Urinary bladder (tissue), 4 donors: ENCODE measurements around the gene IL17B. TPM values are rescaled to one million over a fixed set of nuclear protein-coding genes. Genes with fewer than 3 reads are reported as not detected.

Experiments
- DNase-seq: peaks from one replicate; pipeline ENCODE4 v3.0.0-alpha.2; 2015; ENCODE audit errors: extremely low spot score
- H3K27ac ChIP-seq: one replicate; pipeline ENCODE4 v1.5.1; 2013; ENCODE audit warnings: low read depth, mild to moderate bottlenecking, moderate library complexity
- H3K36me3 ChIP-seq: one replicate; pipeline ENCODE4 v1.6.1; 2013; ENCODE audit warnings: mild to moderate bottlenecking, moderate library complexity; ENCODE audit not compliant: insufficient read depth
- H3K4me1 ChIP-seq: one replicate; pipeline ENCODE4 v1.6.1; 2013; ENCODE audit warnings: mild to moderate bottlenecking, moderate library complexity; ENCODE audit not compliant: insufficient read depth
- H3K4me3 ChIP-seq: one replicate; pipeline ENCODE4 v1.5.1; 2013; ENCODE audit warnings: low read depth, low read length
- WGBS: extraction: QIAGEN DNeasy Blood & Tissue Kit; methylation state at CpG from one replicate; pipeline ENCODE4 v1.1.7; 2013; 5-methylcytosine and 5-hydroxymethylcytosine counted together
- polyA plus RNA-seq: library from polyadenylated mRNA; stranded (reverse); fragments of 200-250 nt; gene quantifications from one replicate; pipeline ENCODE4 v1.2.3, GENCODE V29; 2013
- total RNA-seq: library from RNA; depleted of rRNA; stranded (reverse); fragments of >200 nt; gene quantifications from one replicate; pipeline ENCODE4 v1.2.3, GENCODE V29; 2014
- donor health status: healthy with polysubstance abuse.
- donor health status: healthy.

IL17B gene
- total and polyA plus RNA-seq, 2 donors = 3.7 to 8.9 TPM

- H3K36me3 ChIP-seq = no peaks in the 10 kb centered on the region
- WGBS = 40% methylated on average over 4 of the region's 4 CpGs
- DNase-seq = no peak
- no peak overlapping the region for H3K27ac ChIP-seq
- H3K4me3 ChIP-seq = no peak overlapping the region
- H3K4me1 ChIP-seq = no peaks in the 10 kb centered on the region
Observed at GRCh38 chr5:149372076-149372795, 6.9 kb downstream of the IL17B start.

GRCh38 chr5:149371296-149371962 lies 7.7 kb downstream of the IL17B start:
- DNase-seq = no peak
- Histone ChIP-seq H3K36me3 (no peaks in the 10 kb centered on the region), H3K4me3 (no peak overlapping the region), H3K27ac (no peak overlapping the region), H3K4me1 (no peaks in the 10 kb centered on the region)
- 59% methylated on average over 12 of the region's 12 CpGs for WGBS

DNA sequence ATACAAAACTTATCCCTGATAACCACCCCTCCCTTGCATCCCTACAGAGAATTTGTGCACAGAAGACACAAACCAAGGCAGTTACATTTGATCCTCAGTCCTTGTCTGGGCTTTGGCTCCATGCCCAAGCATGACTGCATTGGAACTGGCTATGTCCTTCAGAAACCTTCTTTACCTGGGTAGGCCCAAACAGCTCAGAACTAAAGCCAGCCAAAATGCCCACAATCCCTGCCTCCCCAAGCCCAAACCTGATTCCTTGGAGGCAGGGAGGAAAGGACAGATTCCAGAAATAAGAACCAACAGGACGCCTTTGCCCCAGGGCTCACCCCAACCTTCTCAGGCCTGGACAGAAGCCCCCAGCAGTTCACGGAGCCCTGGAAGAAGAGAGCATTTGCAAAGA lies 8.2 kb downstream of the IL17B start:
- WGBS = 75% methylated on average over 2 of the region's 2 CpGs
- Histone ChIP-seq H3K4me1 (no peaks in the 10 kb centered on the region), H3K4me3 (no peak overlapping the region), H3K36me3 (no peaks in the 10 kb centered on the region), H3K27ac (no peak overlapping the region)
- no peak for DNase-seq

- no peaks in the 10 kb centered on the region for H3K36me3 ChIP-seq
- no peak overlapping the region for H3K27ac ChIP-seq
- no peak for DNase-seq
- no peaks in the 10 kb centered on the region for H3K4me1 ChIP-seq
- 78% methylated on average over 22 of the region's 22 CpGs for WGBS
- no peak overlapping the region for H3K4me3 ChIP-seq
Observed at GRCh38 chr5:149367972-149368645, 11.0 kb downstream of the IL17B start.

DNA sequence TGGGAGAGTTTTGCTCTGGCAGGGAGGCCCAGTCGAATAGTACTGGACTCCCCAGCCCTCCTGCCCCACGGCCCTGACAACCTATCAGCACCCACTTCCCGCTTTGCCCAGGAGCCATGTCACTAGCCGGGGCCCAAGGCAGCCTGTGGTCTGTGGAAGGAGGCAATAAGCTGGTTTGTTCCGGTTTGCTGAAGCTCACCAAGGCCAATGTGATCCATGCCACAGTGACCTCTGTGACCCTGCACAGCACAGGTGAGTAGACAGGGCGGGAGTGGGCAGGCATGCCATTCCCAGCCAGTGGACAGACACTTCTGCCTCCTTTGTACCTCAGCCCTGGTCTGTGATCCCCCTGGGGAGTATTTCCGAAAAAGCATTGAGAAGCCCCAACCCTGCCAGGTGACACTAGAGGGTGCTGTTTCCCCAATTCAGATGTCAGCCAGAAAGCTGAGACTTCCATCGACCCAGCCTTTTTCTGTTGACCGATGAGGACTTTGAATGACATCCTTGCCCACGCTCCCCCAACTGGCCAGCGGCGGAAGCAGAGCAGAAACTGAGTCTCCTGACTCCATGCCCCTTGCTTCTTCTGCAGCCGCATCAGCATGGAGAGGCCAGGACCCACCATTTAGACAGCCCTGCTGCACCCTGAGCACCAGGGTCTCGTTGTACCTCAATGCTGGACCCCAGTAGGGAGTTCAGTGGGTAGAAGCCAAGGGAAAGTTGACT lies 11.7 kb downstream of the IL17B start:
- Histone ChIP-seq H3K4me1 (no peaks in the 10 kb centered on the region), H3K4me3 (no peak overlapping the region), H3K36me3 (no peaks in the 10 kb centered on the region), H3K27ac (no peak overlapping the region)
- WGBS = 35% methylated on average over 14 of the region's 14 CpGs
- no peak for DNase-seq

GRCh38 chr5:149366169-149366729 lies 12.8 kb downstream of the IL17B start:
- H3K4me3 ChIP-seq = no peak overlapping the region
- no peaks in the 10 kb centered on the region for H3K4me1 ChIP-seq
- WGBS = 82% methylated on average over 1 of the region's 1 CpG
- DNase-seq = no peak
- H3K27ac ChIP-seq = no peak overlapping the region
- H3K36me3 ChIP-seq = no peaks in the 10 kb centered on the region

- H3K4me1 ChIP-seq = no peaks in the 10 kb centered on the region
- DNase-seq = no peak
- 89% methylated on average over 6 of the region's 6 CpGs for WGBS
- H3K36me3 ChIP-seq = no peaks in the 10 kb centered on the region
- H3K4me3 ChIP-seq = no peak overlapping the region
- no peak overlapping the region for H3K27ac ChIP-seq
Observed at GRCh38 chr5:149365418-149365817, 13.7 kb downstream of the IL17B start.

GRCh38 chr5:149364719-149365118 lies 14.4 kb downstream of the IL17B start:
- 94% methylated on average over 2 of the region's 2 CpGs for WGBS
- no peak for DNase-seq
- Histone ChIP-seq H3K36me3 (no peaks in the 10 kb centered on the region), H3K4me3 (no peak overlapping the region), H3K27ac (no peak overlapping the region), H3K4me1 (no peaks in the 10 kb centered on the region)

DNA sequence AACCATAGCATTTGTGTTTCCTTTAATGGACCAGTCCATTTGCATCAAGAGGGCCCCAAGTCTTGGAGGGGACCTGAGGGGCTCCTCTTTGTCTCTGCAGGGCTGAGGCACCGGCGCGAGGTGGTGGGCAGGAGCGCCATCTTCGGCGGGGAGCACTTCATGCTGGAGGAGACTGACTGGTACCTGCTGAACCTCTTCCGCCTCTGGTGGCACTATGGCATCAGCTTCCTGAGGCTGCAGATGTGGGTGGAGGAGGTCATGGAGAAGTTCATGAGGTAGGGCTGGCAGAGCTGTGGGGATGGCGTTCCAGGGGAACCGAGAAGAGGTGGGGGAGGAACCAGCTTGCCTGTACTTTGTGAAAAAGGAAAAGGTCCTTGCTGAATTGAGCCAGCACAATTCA lies 15.2 kb downstream of the IL17B start:
- WGBS = 96% methylated on average over 9 of the region's 9 CpGs
- no peak overlapping the region for H3K27ac ChIP-seq
- H3K36me3 ChIP-seq = no peaks in the 10 kb centered on the region

GRCh38 chr5:149363358-149363757 lies 15.7 kb downstream of the IL17B start:
- H3K4me3 ChIP-seq = no peak overlapping the region
- DNase-seq = no peak
- H3K4me1 ChIP-seq = no peaks in the 10 kb centered on the region
- H3K27ac ChIP-seq = no peak overlapping the region
- H3K36me3 ChIP-seq = no peaks in the 10 kb centered on the region

More for the DNA sequence above, 15.2 kb downstream of the IL17B start:
- no peaks in the 10 kb centered on the region for H3K4me1 ChIP-seq
- no peak for DNase-seq
- H3K4me3 ChIP-seq = no peak overlapping the region

DNA sequence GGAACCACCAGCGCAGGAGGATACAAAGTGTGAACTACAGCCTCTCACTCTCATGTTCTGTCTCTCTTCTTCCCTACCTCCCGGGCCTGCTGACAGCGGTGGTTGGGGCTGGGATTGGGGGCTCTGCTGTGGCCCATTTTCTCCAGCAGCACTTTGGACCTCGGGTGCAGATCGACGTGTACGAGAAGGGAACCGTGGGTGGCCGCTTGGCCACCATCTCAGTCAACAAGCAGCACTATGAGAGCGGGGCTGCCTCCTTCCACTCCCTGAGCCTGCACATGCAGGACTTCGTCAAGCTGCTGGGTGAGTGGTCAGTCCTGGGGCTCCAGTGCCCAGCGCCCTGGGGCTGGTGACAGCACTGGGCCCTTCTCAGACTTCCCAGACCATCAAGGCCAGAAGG lies 16.6 kb downstream of the IL17B start:
- H3K4me3 ChIP-seq = no peak overlapping the region
- no peak for DNase-seq
- no peak overlapping the region for H3K27ac ChIP-seq
- 88% methylated on average over 12 of the region's 12 CpGs for WGBS
- no peaks in the 10 kb centered on the region for H3K36me3 ChIP-seq
- no peaks in the 10 kb centered on the region for H3K4me1 ChIP-seq

DNA sequence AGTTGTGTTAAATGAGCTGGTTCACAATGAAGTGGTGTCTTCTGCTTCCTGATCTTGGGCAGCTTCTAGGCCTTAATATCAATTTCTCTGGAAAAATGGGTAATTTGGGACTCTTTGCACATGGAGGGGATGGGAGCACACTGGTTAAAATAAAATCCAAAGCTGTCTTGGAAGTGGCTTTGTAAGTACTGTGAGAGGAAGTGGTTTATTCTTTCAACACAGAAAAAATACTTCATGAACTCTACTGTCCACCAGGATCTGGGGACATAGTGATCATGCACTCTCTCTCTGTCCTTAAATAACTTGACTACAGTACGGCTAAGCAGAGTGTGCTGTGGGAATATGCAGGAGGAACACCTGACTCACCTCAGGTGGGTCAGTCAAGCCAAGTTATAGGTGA lies 18.8 kb downstream of the IL17B start:
- 90% methylated on average over 1 of the region's 1 CpG for WGBS
- H3K4me1 ChIP-seq = no peaks in the 10 kb centered on the region
- no peaks in the 10 kb centered on the region for H3K36me3 ChIP-seq
- H3K4me3 ChIP-seq = no peak overlapping the region
- no peak overlapping the region for H3K27ac ChIP-seq
- no peak for DNase-seq

- Histone ChIP-seq H3K4me1 (no peaks in the 10 kb centered on the region), H3K4me3 (no peak overlapping the region), H3K36me3 (no peaks in the 10 kb centered on the region), H3K27ac (no peak overlapping the region)
- WGBS = 83% methylated on average over 8 of the region's 8 CpGs
- DNase-seq = no peak
Observed at GRCh38 chr5:149358868-149359495, 20.1 kb downstream of the IL17B start.
